Activated CD4-positive, alpha-beta memory T cell treated with anti-CD3 and anti-CD28 coated beads, Interleukin-2, amount 10 ng/mL, durations not matched to agents 7 days and 5 days (primary cell): ENCODE measurements around the gene SLC3A2. TPM values are rescaled to one million over a fixed set of nuclear protein-coding genes. Genes with fewer than 3 reads are reported as not detected.
"Not testable (repeated sequence)": the region's sequence is repeated elsewhere in the genome, so short reads cannot be mapped to it uniquely, and the experiment has no call there.

Experiments used
- CTCF ChIA-PET: fragments of 350-600 bp; sonication (Branson Sonifier 250); formaldehyde crosslinking; loops from one replicate; lab custom pipeline; 2021; ENCODE audit warnings: antibody characterized with exemption, inconsistent platforms; lab: Charles Lee
- POLR2A ChIA-PET: fragments of 350-600 bp; sonication (Branson Sonifier 250); formaldehyde crosslinking; loops from one replicate; lab custom pipeline; 2021; ENCODE audit warnings: antibody characterized with exemption; lab: Charles Lee
- DNase-seq: peaks from one replicate; pipeline ENCODE4 v3.0.0-alpha.2; 2020
- H3K27ac Mint-ChIP-seq: one replicate; pipeline ENCODE4 v1.8.0; 2021; ENCODE audit warnings: mild to moderate bottlenecking, mixed read lengths
- H3K27me3 Mint-ChIP-seq: one replicate; pipeline ENCODE4 v1.8.0; 2021; ENCODE audit warnings: mixed read lengths
- H3K36me3 Mint-ChIP-seq: one replicate; pipeline ENCODE4 v1.8.0; 2021; ENCODE audit warnings: low read depth, mixed read lengths
- H3K4me1 Mint-ChIP-seq: one replicate; pipeline ENCODE4 v1.8.0; 2021; ENCODE audit warnings: mixed read lengths
- H3K4me3 Mint-ChIP-seq: one replicate; pipeline ENCODE4 v1.8.0; 2021; ENCODE audit warnings: mild to moderate bottlenecking, mixed read lengths
- H3K9me3 Mint-ChIP-seq: one replicate; pipeline ENCODE4 v1.8.0; 2021; ENCODE audit warnings: mixed read lengths
- total RNA-seq, 2 experiments: library from RNA; stranded (reverse); gene quantifications; one replicate each; pipeline ENCODE4 v1.2.3, GENCODE V29; 2021

Gene SLC3A2
- total RNA-seq, 2 experiments from 2014 or later: 262 to 279 TPM

GRCh38 chr11:62854013-62854824 lies 26.5 kb upstream of the SLC3A2 start:
- H3K9me3 Mint-ChIP-seq: no peaks in the 10 kb centered on the region
- peaks cover 67% of the 10 kb centered on the region for H3K4me1 Mint-ChIP-seq
- peaks cover 64% of the 10 kb centered on the region for H3K36me3 Mint-ChIP-seq
- ChIA-PET CTCF (interaction anchor here (1.4 to 5.0 kb wide), 7 partner anchors 12 to 127 kb away, joined by 3 to 51 read pairs (median 8); partner anchors contain the start of genes HNRNPUL2, POLR2G, SLC3A2 and TMEM179B), POLR2A (interaction anchor here (0.7 to 9.7 kb wide), 29 partner anchors 11 to 302 kb away, joined by 3 to 674 read pairs (median 11); partner anchors contain the start of genes C11orf98, CSKMT, HNRNPUL2 and INTS5)
- H3K27ac Mint-ChIP-seq: peak overlapping the region; percentile 96
- no peak for DNase-seq
- peak overlapping the region; percentile 97 for H3K4me3 Mint-ChIP-seq
- no peaks in the 10 kb centered on the region for H3K27me3 Mint-ChIP-seq

GRCh38 chr11:62854825-62855570 lies 25.7 kb upstream of the SLC3A2 start:
- no peak for DNase-seq
- H3K9me3 Mint-ChIP-seq: no peaks in the 10 kb centered on the region
- H3K4me3 Mint-ChIP-seq: peak overlapping the region; percentile 97
- peaks cover 73% of the 10 kb centered on the region for H3K4me1 Mint-ChIP-seq
- POLR2A ChIA-PET: interaction anchor here (0.7 to 9.7 kb wide), 41 partner anchors 10 to 453 kb away, joined by 3 to 674 read pairs (median 10); partner anchors contain the start of genes AHNAK, B3GAT3, BSCL2 and C11orf98
- no peaks in the 10 kb centered on the region for H3K27me3 Mint-ChIP-seq
- CTCF ChIA-PET: interaction anchor here (0.6 to 5.0 kb wide), 12 partner anchors 9 to 312 kb away, joined by 3 to 51 read pairs (median 6); partner anchors contain the start of genes HNRNPUL2, POLR2G, SLC3A2 and STX5
- H3K27ac Mint-ChIP-seq: peak overlapping the region; percentile 96
- peaks cover 65% of the 10 kb centered on the region for H3K36me3 Mint-ChIP-seq

GRCh38 chr11:62855571-62856332 lies 24.9 kb upstream of the SLC3A2 start:
- peak overlapping the region; percentile 96 for H3K27ac Mint-ChIP-seq
- CTCF ChIA-PET: interaction anchor here (0.6 to 5.0 kb wide), 16 partner anchors 8 to 313 kb away, joined by 3 to 51 read pairs (median 5); partner anchors contain the start of genes HNRNPUL2, NXF1, POLR2G and SLC3A2
- no peaks in the 10 kb centered on the region for H3K27me3 Mint-ChIP-seq
- H3K4me1 Mint-ChIP-seq: peaks cover 75% of the 10 kb centered on the region
- POLR2A ChIA-PET: interaction anchor here (0.7 to 9.7 kb wide), 47 partner anchors 10 to 1391 kb away, joined by 3 to 674 read pairs (median 9); partner anchors contain the start of genes AHNAK, B3GAT3, BSCL2 and C11orf98
- no peaks in the 10 kb centered on the region for H3K9me3 Mint-ChIP-seq
- peak; percentile 99 for DNase-seq
- peak overlapping the region; percentile 97 for H3K4me3 Mint-ChIP-seq
- H3K36me3 Mint-ChIP-seq: peaks cover 63% of the 10 kb centered on the region

- ChIA-PET POLR2A (interaction anchor here (0.6 to 9.7 kb wide), 45 partner anchors 9 to 1390 kb away, joined by 3 to 674 read pairs (median 10); partner anchors contain the start of genes AHNAK, B3GAT3, BSCL2 and C11orf98), CTCF (interaction anchor here (0.6 to 5.0 kb wide), 16 partner anchors 8 to 314 kb away, joined by 3 to 51 read pairs (median 5); partner anchors contain the start of genes HNRNPUL2, NXF1, SLC3A2 and STX5)
- peak overlapping the region; percentile 96 for H3K27ac Mint-ChIP-seq
- peaks cover 62% of the 10 kb centered on the region for H3K36me3 Mint-ChIP-seq
- H3K4me1 Mint-ChIP-seq: peaks cover 78% of the 10 kb centered on the region
- no peaks in the 10 kb centered on the region for H3K9me3 Mint-ChIP-seq
- DNase-seq: no peak
- no peaks in the 10 kb centered on the region for H3K27me3 Mint-ChIP-seq
- peak overlapping the region; percentile 97 for H3K4me3 Mint-ChIP-seq
Measured at GRCh38 chr11:62856333-62856895, 24.3 kb upstream of the SLC3A2 start.

GRCh38 chr11:62857541-62857982 lies 23.1 kb upstream of the SLC3A2 start:
- CTCF ChIA-PET: interaction anchor here (0.7 to 5.0 kb wide), 6 partner anchors 10 to 70 kb away, joined by 4 to 51 read pairs (median 16); partner anchors contain the start of genes SLC3A2, STX5, TEX54 and TMEM179B
- no peaks in the 10 kb centered on the region for H3K27me3 Mint-ChIP-seq
- H3K4me3 Mint-ChIP-seq: peak overlapping the region; percentile 97
- peak overlapping the region; percentile 96 for H3K27ac Mint-ChIP-seq
- H3K36me3 Mint-ChIP-seq: peaks cover 51% of the 10 kb centered on the region
- H3K9me3 Mint-ChIP-seq: no peaks in the 10 kb centered on the region
- H3K4me1 Mint-ChIP-seq: peaks cover 76% of the 10 kb centered on the region
- no peak for DNase-seq
- POLR2A ChIA-PET: interaction anchor here (0.7 to 9.7 kb wide), 14 partner anchors 8 to 266 kb away, joined by 3 to 674 read pairs (median 18); partner anchors contain the start of genes HNRNPUL2, MTA2, NXF1 and POLR2G

- peaks cover 45% of the 10 kb centered on the region for H3K36me3 Mint-ChIP-seq
- H3K4me3 Mint-ChIP-seq: peak overlapping the region; percentile 97
- DNase-seq: no peak
- H3K4me1 Mint-ChIP-seq: peaks cover 74% of the 10 kb centered on the region
- H3K9me3 Mint-ChIP-seq: no peaks in the 10 kb centered on the region
- H3K27ac Mint-ChIP-seq: peak overlapping the region; percentile 96
- no peaks in the 10 kb centered on the region for H3K27me3 Mint-ChIP-seq
- CTCF ChIA-PET: interaction anchor here (1.0 to 5.0 kb wide), 3 partner anchors 15 to 71 kb away, joined by 4 to 51 read pairs (median 12); partner anchors contain the start of genes STX5, TEX54 and TMEM179B
- POLR2A ChIA-PET: interaction anchor here (0.7 to 9.7 kb wide), 10 partner anchors 8 to 257 kb away, joined by 3 to 674 read pairs (median 17); partner anchors contain the start of genes HNRNPUL2, MTA2, NXF1 and POLR2G
Measured at GRCh38 chr11:62858201-62858600, 22.5 kb upstream of the SLC3A2 start.

GRCh38 chr11:62859281-62859703 lies 21.4 kb upstream of the SLC3A2 start:
- H3K9me3 Mint-ChIP-seq, H3K4me3 Mint-ChIP-seq, POLR2A ChIA-PET, DNase-seq, CTCF ChIA-PET, H3K27me3 Mint-ChIP-seq: not testable (repeated sequence)
- peaks cover 70% of the 10 kb centered on the region for H3K4me1 Mint-ChIP-seq
- H3K36me3 Mint-ChIP-seq: peaks cover 34% of the 10 kb centered on the region
- H3K27ac Mint-ChIP-seq: peak overlapping the region; percentile 51

GRCh38 chr11:62860835-62861563 lies 19.7 kb upstream of the SLC3A2 start:
- ChIA-PET POLR2A (interaction anchor here (0.6 to 6.1 kb wide), 9 partner anchors 9 to 318 kb away, joined by 3 to 90 read pairs (median 3); partner anchors contain the start of genes HNRNPUL2, SLC3A2, TMEM179B and TMEM223), CTCF (interaction anchor here (0.6 to 5.3 kb wide), 14 partner anchors 10 to 318 kb away, joined by 3 to 53 read pairs (median 4); partner anchors contain the start of genes EEF1G, SLC3A2, TMEM179B and TMEM223)
- peak overlapping the region; percentile 63 for H3K27ac Mint-ChIP-seq
- H3K27me3 Mint-ChIP-seq: no peaks in the 10 kb centered on the region
- H3K4me3 Mint-ChIP-seq: no peak overlapping the region
- no peaks in the 10 kb centered on the region for H3K9me3 Mint-ChIP-seq
- peaks cover 67% of the 10 kb centered on the region for H3K4me1 Mint-ChIP-seq
- H3K36me3 Mint-ChIP-seq: peaks cover 17% of the 10 kb centered on the region
- DNase-seq: no peak

- ChIA-PET CTCF (interaction anchor here (0.6 to 5.3 kb wide), 18 partner anchors 11 to 319 kb away, joined by 3 to 53 read pairs (median 4); partner anchors contain the start of genes EEF1G, SLC3A2, TMEM179B and TMEM223), POLR2A (interaction anchor here (0.6 to 6.1 kb wide), 8 partner anchors 9 to 319 kb away, joined by 3 to 90 read pairs (median 4); partner anchors contain the start of genes HNRNPUL2, SLC3A2, TMEM179B and TMEM223)
- not testable (repeated sequence) for H3K27me3 Mint-ChIP-seq, H3K4me3 Mint-ChIP-seq, DNase-seq, H3K9me3 Mint-ChIP-seq
- H3K27ac Mint-ChIP-seq: peak overlapping the region; percentile 63
- peaks cover 12% of the 10 kb centered on the region for H3K36me3 Mint-ChIP-seq
- peaks cover 63% of the 10 kb centered on the region for H3K4me1 Mint-ChIP-seq
Measured at GRCh38 chr11:62861564-62862192, 19.0 kb upstream of the SLC3A2 start.
